Dendritic cell treated with granulocyte-macrophage colony-stimulating factor and Interleukin-4, amounts not matched to agents 40 ng/mL and 50 ng/mL, for 4 days (primary cell): ENCODE results near the gene CAPN9.

ENCODE experiments used
- H3K27ac Mint-ChIP-seq: one replicate; pipeline ENCODE4 v1.8.0; 2022; ENCODE audit warnings: mild to moderate bottlenecking, mixed read lengths
- H3K27me3 Mint-ChIP-seq: one replicate; pipeline ENCODE4 v1.8.0; 2022; ENCODE audit warnings: mild to moderate bottlenecking, mixed read lengths
- H3K36me3 Mint-ChIP-seq: one replicate; pipeline ENCODE4 v1.8.0; 2022; ENCODE audit warnings: low read depth, mixed read lengths
- H3K4me1 Mint-ChIP-seq: one replicate; pipeline ENCODE4 v1.8.0; 2022; ENCODE audit warnings: low read depth, mixed read lengths
- H3K4me3 Mint-ChIP-seq: one replicate; pipeline ENCODE4 v1.8.0; 2022; ENCODE audit warnings: mild to moderate bottlenecking, moderate library complexity, mixed read lengths
- H3K9me3 Mint-ChIP-seq: one replicate; pipeline ENCODE4 v1.8.0; 2022; ENCODE audit warnings: mixed read lengths
- intact Hi-C: fragments of 100-400 bp; cut with micrococcal nuclease; formaldehyde crosslinking; loops from one replicate; pipeline ENCODE4 v1.15.0; 2022

CAPN9 gene

GRCh38 chr1:230819976-230820375 lies 72.8 kb downstream of the CAPN9 start:
- peaks cover 5% of the 10 kb centered on the region for H3K27me3 Mint-ChIP-seq
- H3K9me3 Mint-ChIP-seq = no peaks in the 10 kb centered on the region
- H3K27ac Mint-ChIP-seq = no peak overlapping the region
- H3K36me3 Mint-ChIP-seq = no peaks in the 10 kb centered on the region
- H3K4me1 Mint-ChIP-seq = peaks cover 6% of the 10 kb centered on the region
- no peak overlapping the region for H3K4me3 Mint-ChIP-seq
- intact Hi-C loops = no loop called here

- Mint-ChIP-seq H3K4me3 (no peak overlapping the region), H3K36me3 (no peaks in the 10 kb centered on the region), H3K4me1 (peaks cover 9% of the 10 kb centered on the region), H3K9me3 (no peaks in the 10 kb centered on the region), H3K27me3 (peaks cover 5% of the 10 kb centered on the region), H3K27ac (no peak overlapping the region)
- intact Hi-C loops = no loop called here
These were observed 73.4 kb downstream of the CAPN9 start for GRCh38 chr1:230820568-230820967.

- no peak overlapping the region for H3K27ac Mint-ChIP-seq
- intact Hi-C loops = no loop called here
- H3K9me3 Mint-ChIP-seq = no peaks in the 10 kb centered on the region
- peaks cover 8% of the 10 kb centered on the region for H3K27me3 Mint-ChIP-seq
- H3K4me1 Mint-ChIP-seq = peaks cover 12% of the 10 kb centered on the region
- H3K36me3 Mint-ChIP-seq = no peaks in the 10 kb centered on the region
- H3K4me3 Mint-ChIP-seq = no peak overlapping the region
These were observed 74.2 kb downstream of the CAPN9 start for GRCh38 chr1:230821346-230821745.

GRCh38 chr1:230822092-230822581 lies 74.9 kb downstream of the CAPN9 start:
- H3K4me1 Mint-ChIP-seq = peaks cover 12% of the 10 kb centered on the region
- H3K4me3 Mint-ChIP-seq = no peak overlapping the region
- no peak overlapping the region for H3K27ac Mint-ChIP-seq
- no peaks in the 10 kb centered on the region for H3K36me3 Mint-ChIP-seq
- intact Hi-C loops = no loop called here
- peaks cover 8% of the 10 kb centered on the region for H3K27me3 Mint-ChIP-seq
- no peaks in the 10 kb centered on the region for H3K9me3 Mint-ChIP-seq

GRCh38 chr1:230823426-230823825 lies 76.2 kb downstream of the CAPN9 start:
- peaks cover 12% of the 10 kb centered on the region for H3K4me1 Mint-ChIP-seq
- peaks cover 5% of the 10 kb centered on the region for H3K27me3 Mint-ChIP-seq
- no peaks in the 10 kb centered on the region for H3K36me3 Mint-ChIP-seq
- no peaks in the 10 kb centered on the region for H3K9me3 Mint-ChIP-seq
- no peak overlapping the region for H3K27ac Mint-ChIP-seq
- no peak overlapping the region for H3K4me3 Mint-ChIP-seq
- intact Hi-C loops = no loop called here

- no peaks in the 10 kb centered on the region for H3K36me3 Mint-ChIP-seq
- no peak overlapping the region for H3K4me3 Mint-ChIP-seq
- peaks cover 12% of the 10 kb centered on the region for H3K4me1 Mint-ChIP-seq
- no peaks in the 10 kb centered on the region for H3K9me3 Mint-ChIP-seq
- intact Hi-C loops = no loop called here
- no peak overlapping the region for H3K27ac Mint-ChIP-seq
- peaks cover 5% of the 10 kb centered on the region for H3K27me3 Mint-ChIP-seq
These were observed 76.8 kb downstream of the CAPN9 start for GRCh38 chr1:230823931-230824381.

GRCh38 chr1:230824551-230824918 lies 77.3 kb downstream of the CAPN9 start:
- H3K4me1 Mint-ChIP-seq = peaks cover 12% of the 10 kb centered on the region
- intact Hi-C loops = no loop called here

GRCh38 chr1:230824919-230825721 lies 77.9 kb downstream of the CAPN9 start:
- H3K27me3 Mint-ChIP-seq = peaks cover 5% of the 10 kb centered on the region
- H3K27ac Mint-ChIP-seq = no peak overlapping the region
- H3K4me3 Mint-ChIP-seq = no peak overlapping the region
- intact Hi-C loops = no loop called here
- no peaks in the 10 kb centered on the region for H3K9me3 Mint-ChIP-seq
- H3K36me3 Mint-ChIP-seq = no peaks in the 10 kb centered on the region
- H3K4me1 Mint-ChIP-seq = peaks cover 12% of the 10 kb centered on the region

More at GRCh38 chr1:230824551-230824918, 77.3 kb downstream of the CAPN9 start:
- Mint-ChIP-seq H3K27ac (no peak overlapping the region), H3K4me3 (no peak overlapping the region), H3K36me3 (no peaks in the 10 kb centered on the region), H3K27me3 (peaks cover 5% of the 10 kb centered on the region), H3K9me3 (no peaks in the 10 kb centered on the region)

- intact Hi-C loops = no loop called here
- Mint-ChIP-seq H3K27ac (no peak overlapping the region), H3K4me3 (no peak overlapping the region), H3K27me3 (peaks cover 5% of the 10 kb centered on the region), H3K4me1 (peaks cover 12% of the 10 kb centered on the region), H3K9me3 (no peaks in the 10 kb centered on the region), H3K36me3 (no peaks in the 10 kb centered on the region)
These were observed 78.6 kb downstream of the CAPN9 start for GRCh38 chr1:230825761-230826160.

GRCh38 chr1:230826166-230826875 lies 79.1 kb downstream of the CAPN9 start:
- Mint-ChIP-seq H3K4me1 (peaks cover 12% of the 10 kb centered on the region), H3K36me3 (no peaks in the 10 kb centered on the region), H3K9me3 (no peaks in the 10 kb centered on the region), H3K27ac (no peak overlapping the region), H3K27me3 (peaks cover 5% of the 10 kb centered on the region), H3K4me3 (no peak overlapping the region)
- intact Hi-C loops = no loop called here

GRCh38 chr1:230827081-230827681 lies 80.0 kb downstream of the CAPN9 start:
- Mint-ChIP-seq H3K9me3 (no peaks in the 10 kb centered on the region), H3K36me3 (no peaks in the 10 kb centered on the region)

GRCh38 chr1:230827801-230828200 lies 80.6 kb downstream of the CAPN9 start:
- Mint-ChIP-seq H3K4me1 (peaks cover 12% of the 10 kb centered on the region), H3K27me3 (peaks cover 3% of the 10 kb centered on the region), H3K36me3 (no peaks in the 10 kb centered on the region), H3K4me3 (no peak overlapping the region), H3K27ac (no peak overlapping the region), H3K9me3 (no peaks in the 10 kb centered on the region)
- intact Hi-C loops = no loop called here

More at GRCh38 chr1:230827081-230827681, 80.0 kb downstream of the CAPN9 start:
- no peak overlapping the region for H3K4me3 Mint-ChIP-seq
- intact Hi-C loops = no loop called here
- peaks cover 3% of the 10 kb centered on the region for H3K27me3 Mint-ChIP-seq
- H3K27ac Mint-ChIP-seq = no peak overlapping the region
- peaks cover 12% of the 10 kb centered on the region for H3K4me1 Mint-ChIP-seq

GRCh38 chr1:230828421-230828820 lies 81.2 kb downstream of the CAPN9 start:
- no peak overlapping the region for H3K4me3 Mint-ChIP-seq
- peaks cover 12% of the 10 kb centered on the region for H3K4me1 Mint-ChIP-seq
- H3K36me3 Mint-ChIP-seq = no peaks in the 10 kb centered on the region
- no peaks in the 10 kb centered on the region for H3K9me3 Mint-ChIP-seq
- intact Hi-C loops = no loop called here
- no peak overlapping the region for H3K27ac Mint-ChIP-seq
- peaks cover 3% of the 10 kb centered on the region for H3K27me3 Mint-ChIP-seq

GRCh38 chr1:230831771-230832170 lies 84.6 kb downstream of the CAPN9 start:
- Mint-ChIP-seq H3K4me1 (no peaks in the 10 kb centered on the region), H3K9me3 (no peaks in the 10 kb centered on the region)

More at GRCh38 chr1:230831771-230832170, 84.6 kb downstream of the CAPN9 start:
- intact Hi-C loops = no loop called here
- Mint-ChIP-seq H3K36me3 (no peaks in the 10 kb centered on the region), H3K4me3 (no peak overlapping the region), H3K27ac (no peak overlapping the region), H3K27me3 (peaks cover 2% of the 10 kb centered on the region)
